LNCAP (cell line): ENCODE measurements around the gene DARS2.

Experiments used
- TF ChIP-seq, protein P1 (sequence below): fragments of 450-650 bp; IDR thresholded peaks from 2 replicates; pipeline ENCODE4 v1.5.1; 2017; ENCODE audit warnings: mild to moderate bottlenecking

The DARS2 gene

DNA sequence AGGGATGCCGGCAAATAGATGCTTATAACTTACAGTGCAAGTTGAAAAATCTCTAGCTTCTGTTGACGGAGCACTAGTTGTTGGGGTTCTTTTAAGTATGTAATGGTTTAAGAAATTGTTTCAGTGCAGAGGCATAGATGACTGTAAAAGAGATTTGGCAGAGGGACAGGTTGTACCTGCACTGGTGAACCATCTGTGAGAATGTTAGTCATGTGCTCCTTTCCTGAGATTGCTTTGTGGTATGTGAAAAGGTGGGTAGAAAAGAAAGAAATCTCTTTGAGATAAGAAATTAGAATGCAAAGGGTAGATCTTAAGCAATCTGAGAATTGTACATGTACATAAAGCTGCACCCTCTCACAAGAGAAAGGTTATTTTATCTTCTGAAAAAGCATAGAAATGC is 63.2 kb downstream of the DARS2 start:
- TF ChIP-seq, protein P1, sequence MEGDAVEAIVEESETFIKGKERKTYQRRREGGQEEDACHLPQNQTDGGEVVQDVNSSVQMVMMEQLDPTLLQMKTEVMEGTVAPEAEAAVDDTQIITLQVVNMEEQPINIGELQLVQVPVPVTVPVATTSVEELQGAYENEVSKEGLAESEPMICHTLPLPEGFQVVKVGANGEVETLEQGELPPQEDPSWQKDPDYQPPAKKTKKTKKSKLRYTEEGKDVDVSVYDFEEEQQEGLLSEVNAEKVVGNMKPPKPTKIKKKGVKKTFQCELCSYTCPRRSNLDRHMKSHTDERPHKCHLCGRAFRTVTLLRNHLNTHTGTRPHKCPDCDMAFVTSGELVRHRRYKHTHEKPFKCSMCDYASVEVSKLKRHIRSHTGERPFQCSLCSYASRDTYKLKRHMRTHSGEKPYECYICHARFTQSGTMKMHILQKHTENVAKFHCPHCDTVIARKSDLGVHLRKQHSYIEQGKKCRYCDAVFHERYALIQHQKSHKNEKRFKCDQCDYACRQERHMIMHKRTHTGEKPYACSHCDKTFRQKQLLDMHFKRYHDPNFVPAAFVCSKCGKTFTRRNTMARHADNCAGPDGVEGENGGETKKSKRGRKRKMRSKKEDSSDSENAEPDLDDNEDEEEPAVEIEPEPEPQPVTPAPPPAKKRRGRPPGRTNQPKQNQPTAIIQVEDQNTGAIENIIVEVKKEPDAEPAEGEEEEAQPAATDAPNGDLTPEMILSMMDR = no peak

DNA sequence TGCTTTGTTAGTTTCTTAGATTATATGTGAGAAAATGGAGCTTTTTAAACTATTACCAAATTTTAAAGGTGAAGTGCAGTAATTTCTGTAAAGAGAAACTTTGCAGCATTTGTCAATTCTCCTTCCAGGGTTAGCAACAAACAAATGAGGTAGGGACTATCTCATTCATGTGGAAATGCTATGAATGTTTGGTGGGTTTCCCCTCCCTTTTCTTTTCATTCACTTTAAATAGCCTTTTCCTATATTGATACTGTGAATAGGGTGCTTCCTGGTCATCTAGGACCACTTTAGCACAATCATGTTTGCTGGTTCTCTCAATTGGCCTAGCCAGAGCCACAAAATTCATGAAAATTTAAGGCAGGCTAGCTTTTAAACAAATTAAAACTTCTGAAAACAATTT is 64.3 kb downstream of the DARS2 start:
- TF ChIP-seq, protein P1 = no peak

GRCh38 chr1:173889885-173890284 is 65.4 kb downstream of the DARS2 start:
- TF ChIP-seq, protein P1 = no peak

- TF ChIP-seq, protein P1 = no peak
Measured at GRCh38 chr1:173893611-173894010, 69.1 kb downstream of the DARS2 start.

DNA sequence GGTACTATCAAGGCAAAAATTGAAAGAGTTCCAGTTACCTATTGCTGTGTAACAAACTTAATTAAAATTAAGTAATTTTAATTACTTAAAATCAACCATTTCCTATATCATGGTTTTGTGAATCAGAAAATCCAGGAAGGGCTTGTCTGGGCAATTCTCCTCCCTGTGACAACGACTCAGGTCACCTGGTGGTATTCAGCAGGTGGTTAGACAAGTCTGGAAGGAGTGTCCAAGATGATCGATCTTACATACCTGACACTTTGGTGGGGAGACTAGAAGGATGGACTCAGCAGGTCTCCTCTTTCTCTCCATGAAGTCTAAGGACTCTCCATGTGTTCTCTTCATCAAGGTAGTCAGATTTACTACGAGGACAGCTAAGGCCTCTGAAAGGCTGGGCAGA is 69.7 kb downstream of the DARS2 start:
- TF ChIP-seq, protein P1 = no peak

GRCh38 chr1:173900427-173900826 is 76.0 kb downstream of the DARS2 start:
- TF ChIP-seq, protein P1 = no peak

DNA sequence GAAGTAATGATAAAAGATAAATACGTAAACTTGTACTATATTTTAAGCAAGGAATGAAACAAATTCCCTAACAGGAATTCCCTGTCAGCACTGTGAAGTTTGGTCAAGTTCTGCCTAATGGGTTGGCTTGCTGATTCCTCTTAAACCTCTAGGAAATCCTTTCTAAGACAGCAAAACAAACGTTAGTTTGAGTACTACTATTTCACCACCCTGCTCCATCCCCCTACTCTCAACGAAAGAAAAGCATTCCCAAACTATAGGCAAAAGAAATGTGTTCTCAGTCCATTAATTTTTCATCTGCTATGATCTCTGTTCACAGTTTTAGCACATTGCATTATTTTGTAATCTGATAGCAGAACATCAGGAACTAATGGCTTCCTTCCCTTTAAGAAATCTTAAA is 76.5 kb downstream of the DARS2 start:
- TF ChIP-seq, protein P1 = no peak

GRCh38 chr1:173903827-173904531 is 79.5 kb downstream of the DARS2 start:
- TF ChIP-seq, protein P1 = no peak
